ENCODE measurements around the gene FILIP1L. TPM values are rescaled to one million over a fixed set of nuclear protein-coding genes. Genes with fewer than 3 reads are reported as not detected.

Gene FILIP1L
- total RNA-seq, 2 donors from 2014 or later = 0.35 to 0.50 TPM

- Mint-ChIP-seq H3K36me3 (ENCODE audit: low read depth) (peaks cover 18% of the 10 kb centered on the region), H3K4me1 (peaks cover 11% of the 10 kb centered on the region), H3K4me3 (peak overlapping the region; percentile 90), H3K27ac (peak overlapping the region; percentile 90), H3K9me3 (no peaks in the 10 kb centered on the region), H3K27me3 (no peaks in the 10 kb centered on the region)
- ATAC-seq (replicated peaks) = no peak
Observed at GRCh38 chr3:99817047-99817436, 297.3 kb downstream of the FILIP1L start.

GRCh38 chr3:99810403-99810802 lies 303.9 kb downstream of the FILIP1L start:
- ATAC-seq (replicated peaks) = no peak
- no peaks in the 10 kb centered on the region for H3K27me3 Mint-ChIP-seq
- no peaks in the 10 kb centered on the region for H3K36me3 Mint-ChIP-seq (ENCODE audit: low read depth)
- H3K27ac Mint-ChIP-seq = no peak overlapping the region
- no peak overlapping the region for H3K4me3 Mint-ChIP-seq
- no peaks in the 10 kb centered on the region for H3K4me1 Mint-ChIP-seq
- H3K9me3 Mint-ChIP-seq = peaks cover 5% of the 10 kb centered on the region

DNA sequence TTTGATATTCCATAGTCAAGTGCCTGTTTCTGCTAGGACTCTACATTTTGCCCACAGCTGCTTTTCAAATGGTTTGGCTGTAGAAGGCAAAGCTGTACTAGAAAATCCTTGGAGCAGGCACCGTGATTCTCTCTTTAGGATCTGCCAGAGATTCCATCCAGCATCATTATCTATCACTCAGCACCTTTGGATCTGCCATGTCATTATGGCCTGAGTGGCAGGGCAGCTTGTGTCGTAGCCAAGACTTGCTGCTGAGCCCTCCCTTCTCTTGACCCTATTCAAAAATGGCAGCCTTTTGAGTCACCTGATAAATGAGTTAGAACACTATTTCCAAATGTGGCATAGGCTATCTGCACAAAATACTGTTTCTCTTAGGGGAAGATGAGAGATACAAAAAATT lies 304.7 kb downstream of the FILIP1L start:
- Mint-ChIP-seq H3K9me3 (peaks cover 6% of the 10 kb centered on the region), H3K27me3 (no peaks in the 10 kb centered on the region), H3K4me1 (no peaks in the 10 kb centered on the region), H3K4me3 (no peak overlapping the region), H3K36me3 (ENCODE audit: low read depth) (no peaks in the 10 kb centered on the region), H3K27ac (no peak overlapping the region)
- no peak for ATAC-seq (replicated peaks)

DNA sequence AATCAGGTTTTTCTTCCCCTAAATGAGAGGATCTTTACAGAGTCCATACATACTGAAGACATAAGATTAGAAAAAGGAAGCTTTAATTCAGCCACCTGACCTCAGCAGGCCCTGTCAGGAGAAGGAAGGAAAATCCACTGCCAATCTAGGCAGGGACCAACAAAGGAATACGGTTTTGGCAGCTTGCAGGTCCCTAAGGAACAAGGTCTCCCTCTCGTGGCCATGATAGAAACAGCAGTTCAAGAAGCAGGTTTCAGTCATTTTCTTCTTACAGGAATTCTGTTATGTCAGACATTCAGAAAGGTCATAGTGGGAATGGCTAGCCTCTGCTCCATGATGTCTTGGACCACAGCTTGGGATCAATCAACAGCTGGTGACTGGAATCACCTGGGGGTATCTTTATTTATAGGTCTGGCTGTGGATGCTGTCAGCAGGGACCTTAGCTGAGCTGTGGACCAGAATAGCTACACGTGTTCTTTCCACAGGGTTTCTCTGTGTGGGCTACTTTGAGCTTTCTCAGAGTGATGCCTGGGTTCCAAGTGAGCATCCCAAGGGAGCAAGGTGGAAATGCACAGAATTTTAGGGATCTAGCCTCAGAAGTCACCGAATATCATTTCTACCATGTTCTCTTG lies 306.0 kb downstream of the FILIP1L start:
- no peaks in the 10 kb centered on the region for H3K4me1 Mint-ChIP-seq
- H3K4me3 Mint-ChIP-seq = no peak overlapping the region
- no peak for ATAC-seq (replicated peaks)
- H3K27ac Mint-ChIP-seq = no peak overlapping the region
- no peaks in the 10 kb centered on the region for H3K36me3 Mint-ChIP-seq (ENCODE audit: low read depth)
- H3K27me3 Mint-ChIP-seq = no peaks in the 10 kb centered on the region
- peaks cover 6% of the 10 kb centered on the region for H3K9me3 Mint-ChIP-seq

- Mint-ChIP-seq H3K27me3 (no peaks in the 10 kb centered on the region), H3K4me3 (no peak overlapping the region), H3K36me3 (ENCODE audit: low read depth) (no peaks in the 10 kb centered on the region), H3K9me3 (peaks cover 11% of the 10 kb centered on the region), H3K27ac (no peak overlapping the region), H3K4me1 (no peaks in the 10 kb centered on the region)
- no peak for ATAC-seq (replicated peaks)
Observed at GRCh38 chr3:99805160-99805559, 309.1 kb downstream of the FILIP1L start.

DNA sequence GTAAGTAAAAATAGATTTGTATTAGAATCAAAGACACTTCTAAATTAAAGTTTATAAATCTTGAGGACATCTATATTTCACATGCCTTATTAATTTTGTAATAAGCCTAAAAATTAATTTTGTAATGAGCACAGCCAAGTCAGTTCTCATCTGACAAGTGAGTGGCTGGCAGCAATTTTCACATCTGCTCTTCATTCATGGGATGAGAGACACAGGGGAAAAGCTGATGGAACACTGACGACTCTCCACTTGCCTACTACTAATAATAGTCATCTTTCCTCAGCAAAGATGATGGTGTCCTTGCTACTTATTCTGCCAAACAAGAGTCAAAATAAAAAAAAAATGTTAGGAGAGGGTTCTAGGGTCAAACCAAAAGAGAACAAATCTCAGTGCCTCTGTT lies 311.0 kb downstream of the FILIP1L start:
- ATAC-seq (replicated peaks) = no peak
- no peaks in the 10 kb centered on the region for H3K27me3 Mint-ChIP-seq
- H3K36me3 Mint-ChIP-seq (ENCODE audit: low read depth) = no peaks in the 10 kb centered on the region
- H3K4me3 Mint-ChIP-seq = no peak overlapping the region
- H3K4me1 Mint-ChIP-seq = no peaks in the 10 kb centered on the region
- H3K27ac Mint-ChIP-seq = no peak overlapping the region
- peaks cover 11% of the 10 kb centered on the region for H3K9me3 Mint-ChIP-seq

- no peaks in the 10 kb centered on the region for H3K36me3 Mint-ChIP-seq (ENCODE audit: low read depth)
- H3K4me1 Mint-ChIP-seq = no peaks in the 10 kb centered on the region
- H3K4me3 Mint-ChIP-seq = no peak overlapping the region
- no peaks in the 10 kb centered on the region for H3K27me3 Mint-ChIP-seq
- H3K9me3 Mint-ChIP-seq = peaks cover 5% of the 10 kb centered on the region
- ATAC-seq (replicated peaks) = no peak
- no peak overlapping the region for H3K27ac Mint-ChIP-seq
Observed at GRCh38 chr3:99799422-99799821, 314.9 kb downstream of the FILIP1L start.

- Mint-ChIP-seq H3K4me1 (no peaks in the 10 kb centered on the region), H3K9me3 (no peaks in the 10 kb centered on the region), H3K27ac (no peak overlapping the region), H3K36me3 (ENCODE audit: low read depth) (no peaks in the 10 kb centered on the region), H3K4me3 (no peak overlapping the region), H3K27me3 (peaks cover 3% of the 10 kb centered on the region)
- ATAC-seq (replicated peaks) = no peak
Observed at GRCh38 chr3:99795573-99795972, 318.7 kb downstream of the FILIP1L start.

- no peak for ATAC-seq (replicated peaks)
- no peak overlapping the region for H3K4me3 Mint-ChIP-seq
- H3K4me1 Mint-ChIP-seq = no peaks in the 10 kb centered on the region
- H3K27me3 Mint-ChIP-seq = peaks cover 5% of the 10 kb centered on the region
- no peak overlapping the region for H3K27ac Mint-ChIP-seq
- no peaks in the 10 kb centered on the region for H3K36me3 Mint-ChIP-seq (ENCODE audit: low read depth)
- no peaks in the 10 kb centered on the region for H3K9me3 Mint-ChIP-seq
Observed at GRCh38 chr3:99794485-99794884, 319.8 kb downstream of the FILIP1L start.

DNA sequence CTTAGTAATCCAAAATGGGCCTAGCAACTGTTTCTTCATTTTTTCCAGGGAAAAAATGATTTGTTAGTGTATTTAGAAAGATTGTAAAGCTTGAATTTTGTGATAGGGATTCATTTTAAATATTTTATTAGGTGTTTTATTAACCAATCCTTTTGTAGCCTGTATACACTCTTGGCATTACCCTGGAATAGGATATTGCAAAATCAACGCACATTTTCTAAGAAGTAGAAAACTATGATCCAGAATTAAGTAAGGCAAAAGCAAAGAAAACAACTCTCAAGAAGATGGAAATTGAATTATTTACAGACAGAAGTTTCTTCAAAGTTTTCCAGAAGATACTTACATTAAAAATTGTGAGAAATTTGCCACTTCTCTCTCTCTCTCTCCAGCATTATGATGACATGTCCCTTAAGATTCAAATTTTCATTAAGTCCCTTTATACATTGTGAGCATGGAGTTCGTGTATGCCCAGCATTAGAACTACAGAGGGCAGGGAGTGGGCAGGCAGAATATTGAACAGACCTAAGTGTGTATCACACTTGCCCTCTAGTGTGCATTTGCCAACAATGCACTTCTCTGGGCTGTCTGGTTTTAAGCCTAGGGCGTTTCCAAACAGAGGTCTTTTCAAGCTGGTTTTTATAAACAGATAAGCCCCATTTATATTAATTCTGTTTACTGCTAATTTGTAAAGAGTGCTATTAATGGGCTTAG lies 325.1 kb downstream of the FILIP1L start:
- Mint-ChIP-seq H3K4me1 (no peaks in the 10 kb centered on the region), H3K36me3 (ENCODE audit: low read depth) (no peaks in the 10 kb centered on the region), H3K4me3 (no peak overlapping the region), H3K9me3 (no peaks in the 10 kb centered on the region), H3K27me3 (peaks cover 12% of the 10 kb centered on the region), H3K27ac (no peak overlapping the region)
- ATAC-seq (replicated peaks) = peak; percentile 61

Other genes starting within 250 kb of the FILIP1L start
- 10 to 100 TPM; 26.5 to 28.6 TPM for gene TBC1D23, start 146.5 kb upstream of the FILIP1L start, total RNA-seq
- gene NIT2, start 220.3 kb upstream of the FILIP1L start, total RNA-seq = 10 to 100 TPM; 45.3 to 60.1 TPM

Data from activated T-helper 17 cell treated with anti-CD3 and anti-CD28 coated beads, Interleukin-2, amount 50 U/mL, for 72 hours (primary cell).